Measurements from ENCODE around the gene PODNL1.

GRCh38 chr19:13938301-13939064 is at the start of gene PODNL1:
- TF ChIP-seq POLR2A (IDR thresholded peaks at IDR 0.05) (no peak), POLR2AphosphoS5 (IDR thresholded peaks at IDR 0.05) (no peak)
- TF ChIP-seq, protein P1, sequence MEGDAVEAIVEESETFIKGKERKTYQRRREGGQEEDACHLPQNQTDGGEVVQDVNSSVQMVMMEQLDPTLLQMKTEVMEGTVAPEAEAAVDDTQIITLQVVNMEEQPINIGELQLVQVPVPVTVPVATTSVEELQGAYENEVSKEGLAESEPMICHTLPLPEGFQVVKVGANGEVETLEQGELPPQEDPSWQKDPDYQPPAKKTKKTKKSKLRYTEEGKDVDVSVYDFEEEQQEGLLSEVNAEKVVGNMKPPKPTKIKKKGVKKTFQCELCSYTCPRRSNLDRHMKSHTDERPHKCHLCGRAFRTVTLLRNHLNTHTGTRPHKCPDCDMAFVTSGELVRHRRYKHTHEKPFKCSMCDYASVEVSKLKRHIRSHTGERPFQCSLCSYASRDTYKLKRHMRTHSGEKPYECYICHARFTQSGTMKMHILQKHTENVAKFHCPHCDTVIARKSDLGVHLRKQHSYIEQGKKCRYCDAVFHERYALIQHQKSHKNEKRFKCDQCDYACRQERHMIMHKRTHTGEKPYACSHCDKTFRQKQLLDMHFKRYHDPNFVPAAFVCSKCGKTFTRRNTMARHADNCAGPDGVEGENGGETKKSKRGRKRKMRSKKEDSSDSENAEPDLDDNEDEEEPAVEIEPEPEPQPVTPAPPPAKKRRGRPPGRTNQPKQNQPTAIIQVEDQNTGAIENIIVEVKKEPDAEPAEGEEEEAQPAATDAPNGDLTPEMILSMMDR (IDR thresholded peaks at IDR 0.05): no peak

Measured in breast epithelium (tissue), 3 donors.